ENCODE data around the gene TMEM259. TPM values are rescaled to one million over a fixed set of nuclear protein-coding genes. Genes with fewer than 3 reads are reported as not detected.

TMEM259 gene
- total and polyA plus RNA-seq, 2 donors (not counting 1 experiment from before 2014, with no cell fraction given) = 373 to 607 TPM

GRCh38 chr19:961866-962620 is 58.9 kb downstream of the TMEM259 start:
- TF ChIP-seq, protein P1, sequence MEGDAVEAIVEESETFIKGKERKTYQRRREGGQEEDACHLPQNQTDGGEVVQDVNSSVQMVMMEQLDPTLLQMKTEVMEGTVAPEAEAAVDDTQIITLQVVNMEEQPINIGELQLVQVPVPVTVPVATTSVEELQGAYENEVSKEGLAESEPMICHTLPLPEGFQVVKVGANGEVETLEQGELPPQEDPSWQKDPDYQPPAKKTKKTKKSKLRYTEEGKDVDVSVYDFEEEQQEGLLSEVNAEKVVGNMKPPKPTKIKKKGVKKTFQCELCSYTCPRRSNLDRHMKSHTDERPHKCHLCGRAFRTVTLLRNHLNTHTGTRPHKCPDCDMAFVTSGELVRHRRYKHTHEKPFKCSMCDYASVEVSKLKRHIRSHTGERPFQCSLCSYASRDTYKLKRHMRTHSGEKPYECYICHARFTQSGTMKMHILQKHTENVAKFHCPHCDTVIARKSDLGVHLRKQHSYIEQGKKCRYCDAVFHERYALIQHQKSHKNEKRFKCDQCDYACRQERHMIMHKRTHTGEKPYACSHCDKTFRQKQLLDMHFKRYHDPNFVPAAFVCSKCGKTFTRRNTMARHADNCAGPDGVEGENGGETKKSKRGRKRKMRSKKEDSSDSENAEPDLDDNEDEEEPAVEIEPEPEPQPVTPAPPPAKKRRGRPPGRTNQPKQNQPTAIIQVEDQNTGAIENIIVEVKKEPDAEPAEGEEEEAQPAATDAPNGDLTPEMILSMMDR (IDR thresholded peaks at IDR 0.05) = no peak
- TF ChIP-seq EZH2 (IDR thresholded peaks at IDR 0.05; ENCODE audit: borderline replicate concordance, insufficient read depth, low read depth, low read length, poor library complexity, severe bottlenecking) = no peak
- no peak overlapping the region for H3K27ac Mint-ChIP-seq
- Histone ChIP-seq H3K79me2 (ENCODE audit: control insufficient read depth, insufficient read depth, low read length) (peaks cover 10% of the 10 kb centered on the region), H3K4me2 (replicated peaks; ENCODE audit: low read depth, low read length, poor library complexity, severe bottlenecking) (no peak overlapping the region), H3K27ac (ENCODE audit: low read length in 2 of 2) (no peak overlapping the region), H3K36me3 (replicated peaks in 1 of 2; ENCODE audit: control extremely low read depth in 1 of 2, control insufficient read depth in 1 of 2, extremely low read depth in 1 of 2, insufficient read depth in 2 of 2, low read length in 1 of 2) (peaks cover 0 to 48% of the 10 kb centered on the region in 2 experiments), H3K9me3 (ENCODE audit: control extremely low read depth in 1 of 3, control insufficient read depth in 2 of 3, insufficient read depth in 1 of 3, low read length in 2 of 3) (peaks cover 0 to 15% (median 0%) of the 10 kb centered on the region in 3 donors), H3K27me3 (replicated peaks in 1 of 4; ENCODE audit: control extremely low read depth in 1 of 4, control insufficient read depth in 3 of 4, insufficient read depth in 4 of 4, low read length in 3 of 4) (no peaks in the 10 kb centered on the region), H3K4me1 (ENCODE audit: control insufficient read depth in 2 of 2, insufficient read depth in 2 of 2, low read length in 2 of 2) (no peaks in the 10 kb centered on the region), H3K4me3 (ENCODE audit: control extremely low read depth in 1 of 5, extremely low read depth in 1 of 5, insufficient read depth in 1 of 5, low read depth in 2 of 5, low read length in 4 of 5) (no peak overlapping the region), H4K20me1 (ENCODE audit: control insufficient read depth, insufficient read depth, low read length, poor library complexity, severe bottlenecking) (peaks cover 23% of the 10 kb centered on the region), H3K9ac (ENCODE audit: low read length) (no peak overlapping the region), H2AFZ (ENCODE audit: insufficient read depth, low read depth, low read length, poor library complexity, severe bottlenecking) (no peak overlapping the region)
- WGBS (ENCODE audit: insufficient coverage) = 93% methylated on average over 5 of the region's 14 CpGs
- ATAC-seq (ENCODE audit: low read depth) = no peak
- ChIA-PET CTCF (interaction anchor here (1.4 to 1.5 kb wide), 2 partner anchors 15 to 23 kb away, joined by 3 to 4 read pairs; no protein-coding TSS in a partner anchor), POLR2A (interaction anchor here (0.7 kb wide), 1 partner anchor 37 kb away, joined by 3 read pairs; no protein-coding TSS in a partner anchor)
- H3K4me1 Mint-ChIP-seq = peaks cover 2% of the 10 kb centered on the region
- no peak for DNase-seq
- intact Hi-C loops (cut with micrococcal nuclease) = no loop called here
- H3K4me3 Mint-ChIP-seq = no peak overlapping the region
- no peaks in the 10 kb centered on the region for H3K27me3 Mint-ChIP-seq
- H3K9me3 Mint-ChIP-seq (ENCODE audit: insufficient read depth) = no peaks in the 10 kb centered on the region

DNA sequence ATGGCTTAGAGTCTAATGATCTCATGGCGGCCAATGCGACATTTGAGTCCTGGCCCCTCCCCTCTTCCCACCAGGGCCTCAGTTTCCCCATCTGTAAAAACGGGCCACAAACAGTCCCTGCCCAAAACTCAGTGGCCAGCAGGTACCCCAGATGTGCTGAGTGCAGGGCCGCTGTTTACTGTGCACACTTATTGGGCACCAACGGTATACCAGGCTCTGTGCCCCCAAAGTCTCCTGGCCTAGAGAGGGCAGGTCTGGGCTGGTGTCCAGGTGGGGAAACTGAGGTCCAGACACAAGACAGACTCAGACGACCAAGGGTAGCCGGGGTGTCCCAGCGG is 60.4 kb downstream of the TMEM259 start:
- Mint-ChIP-seq H3K9me3 (ENCODE audit: insufficient read depth) (no peaks in the 10 kb centered on the region), H3K4me3 (no peak overlapping the region), H3K27me3 (no peaks in the 10 kb centered on the region), H3K4me1 (peaks cover 3% of the 10 kb centered on the region), H3K27ac (no peak overlapping the region)
- Histone ChIP-seq H4K20me1 (ENCODE audit: control insufficient read depth, insufficient read depth, low read length, poor library complexity, severe bottlenecking) (peaks cover 37% of the 10 kb centered on the region), H3K9ac (ENCODE audit: low read length) (no peak overlapping the region), H3K36me3 (replicated peaks in 1 of 2; ENCODE audit: control extremely low read depth in 1 of 2, control insufficient read depth in 1 of 2, extremely low read depth in 1 of 2, insufficient read depth in 2 of 2, low read length in 1 of 2) (peaks cover 0 to 43% of the 10 kb centered on the region in 2 experiments), H3K4me3 (ENCODE audit: control extremely low read depth in 1 of 5, extremely low read depth in 1 of 5, insufficient read depth in 1 of 5, low read depth in 2 of 5, low read length in 4 of 5) (no peak overlapping the region), H2AFZ (ENCODE audit: insufficient read depth, low read depth, low read length, poor library complexity, severe bottlenecking) (no peak overlapping the region), H3K4me2 (replicated peaks; ENCODE audit: low read depth, low read length, poor library complexity, severe bottlenecking) (no peak overlapping the region), H3K4me1 (ENCODE audit: control insufficient read depth in 2 of 2, insufficient read depth in 2 of 2, low read length in 2 of 2) (peaks cover 0 to under 1% of the 10 kb centered on the region in 2 donors), H3K27ac (ENCODE audit: low read length in 2 of 2) (no peak overlapping the region), H3K79me2 (ENCODE audit: control insufficient read depth, insufficient read depth, low read length) (peaks cover 21% of the 10 kb centered on the region), H3K27me3 (replicated peaks in 1 of 4; ENCODE audit: control extremely low read depth in 1 of 4, control insufficient read depth in 3 of 4, insufficient read depth in 4 of 4, low read length in 3 of 4) (no peaks in the 10 kb centered on the region), H3K9me3 (ENCODE audit: control extremely low read depth in 1 of 3, control insufficient read depth in 2 of 3, insufficient read depth in 1 of 3, low read length in 2 of 3) (peaks cover 0 to 8% (median 0%) of the 10 kb centered on the region in 3 donors)
- CTCF ChIA-PET = no interaction called here
- 89% methylated on average over 8 of the region's 8 CpGs for WGBS (ENCODE audit: insufficient coverage)
- no peak for DNase-seq
- TF ChIP-seq EZH2 (IDR thresholded peaks at IDR 0.05; ENCODE audit: borderline replicate concordance, insufficient read depth, low read depth, low read length, poor library complexity, severe bottlenecking) = no peak
- TF ChIP-seq, protein P1 (IDR thresholded peaks at IDR 0.05) = no peak
- no peak for ATAC-seq (ENCODE audit: low read depth)
- POLR2A ChIA-PET = no interaction called here
- intact Hi-C loops (cut with micrococcal nuclease) = no loop called here
